GM19025 (cell line): ENCODE measurements around the gene ETS2.

ENCODE experiments used
- ATAC-seq: cut with Tn5 transposase; IDR thresholded peaks from one replicate; pipeline ENCODE4 v1.9.1; 2021; ENCODE audit warnings: mild to moderate bottlenecking, low read depth, moderate library complexity; ENCODE audit not compliant: unreplicated experiment

ETS2 gene

GRCh38 chr21:38777015-38777414 is 28.7 kb upstream of the ETS2 start:
- no peak for ATAC-seq

DNA sequence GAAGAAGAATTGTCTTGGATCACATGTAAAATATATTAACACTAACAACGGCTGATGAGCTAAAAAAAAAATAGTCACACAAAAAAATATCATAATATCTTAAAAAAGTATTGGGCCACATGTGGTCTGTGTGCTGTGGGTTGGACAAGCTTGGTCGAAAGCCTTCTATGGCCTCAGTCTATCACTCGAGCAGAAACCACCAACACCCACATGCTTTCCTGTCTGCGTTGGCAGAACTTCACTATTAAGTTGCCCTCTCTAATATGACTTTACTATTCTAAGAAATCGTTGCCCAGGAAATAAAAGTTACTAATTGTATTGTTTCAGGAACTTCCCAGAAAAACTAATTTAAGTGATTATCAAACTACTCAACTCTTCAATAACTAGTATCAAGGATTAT is 28.2 kb upstream of the ETS2 start:
- ATAC-seq, result no peak

- ATAC-seq, result peak; percentile 90
Measured at GRCh38 chr21:38780879-38781278, 24.9 kb upstream of the ETS2 start.

DNA sequence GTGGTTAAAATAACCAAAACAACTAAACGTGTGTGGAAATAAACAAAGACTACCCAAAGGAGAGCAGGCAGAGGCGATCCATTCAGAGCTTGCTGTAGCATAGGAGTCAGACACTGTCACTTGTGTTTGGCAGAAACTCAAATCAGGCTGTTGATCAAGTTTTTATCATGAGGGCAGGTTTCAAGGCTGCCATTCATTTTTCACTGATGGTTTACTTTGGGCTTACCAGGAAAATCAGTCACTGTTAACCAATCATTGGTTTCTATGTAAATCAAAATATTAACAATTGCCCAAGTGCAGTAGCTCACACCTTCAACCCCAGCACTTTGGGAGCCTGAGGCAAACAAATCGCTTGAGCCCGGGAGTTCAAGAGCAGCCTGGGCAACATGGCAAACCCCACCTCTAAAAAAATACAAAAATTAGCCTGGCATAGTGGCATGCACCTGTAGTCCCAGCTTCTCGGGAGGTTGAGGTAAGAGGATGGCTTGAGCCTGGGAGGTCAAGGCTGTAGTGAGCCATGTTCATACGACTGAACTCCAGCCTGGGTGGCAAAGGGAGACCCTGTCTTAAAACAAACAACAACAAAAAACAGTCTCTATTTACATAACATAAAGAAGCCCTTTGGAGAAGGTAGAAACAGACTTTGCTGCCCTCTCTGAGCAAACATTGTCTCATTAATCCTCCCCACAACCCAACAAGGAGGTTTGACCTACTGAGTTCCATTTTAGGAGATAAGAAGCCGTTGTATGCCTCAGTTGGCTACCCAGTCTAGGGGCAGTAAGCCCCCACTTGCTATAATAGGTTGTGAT is 21.1 kb upstream of the ETS2 start:
- no peak for ATAC-seq

GRCh38 chr21:38785483-38785882 is 20.2 kb upstream of the ETS2 start:
- ATAC-seq, result no peak

DNA sequence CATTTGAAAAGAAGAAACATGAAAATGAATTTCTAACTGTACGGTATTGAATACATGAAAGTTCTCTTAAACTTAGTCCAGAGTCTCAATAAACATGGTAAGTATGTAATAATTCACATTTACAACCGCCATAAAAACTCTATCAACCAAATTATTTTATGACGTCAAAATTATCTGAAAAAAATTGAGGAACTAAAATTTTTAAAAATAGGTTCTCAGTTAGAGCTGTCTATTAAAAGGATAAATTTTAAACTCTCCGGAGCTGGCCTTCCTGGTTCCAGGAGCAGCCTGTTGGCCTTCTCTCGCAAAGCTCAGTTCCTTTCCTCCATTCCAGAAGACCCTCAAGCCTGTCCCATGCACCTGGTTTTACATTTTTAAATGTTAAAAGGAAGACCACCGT is 18.7 kb upstream of the ETS2 start:
- ATAC-seq, result no peak

DNA sequence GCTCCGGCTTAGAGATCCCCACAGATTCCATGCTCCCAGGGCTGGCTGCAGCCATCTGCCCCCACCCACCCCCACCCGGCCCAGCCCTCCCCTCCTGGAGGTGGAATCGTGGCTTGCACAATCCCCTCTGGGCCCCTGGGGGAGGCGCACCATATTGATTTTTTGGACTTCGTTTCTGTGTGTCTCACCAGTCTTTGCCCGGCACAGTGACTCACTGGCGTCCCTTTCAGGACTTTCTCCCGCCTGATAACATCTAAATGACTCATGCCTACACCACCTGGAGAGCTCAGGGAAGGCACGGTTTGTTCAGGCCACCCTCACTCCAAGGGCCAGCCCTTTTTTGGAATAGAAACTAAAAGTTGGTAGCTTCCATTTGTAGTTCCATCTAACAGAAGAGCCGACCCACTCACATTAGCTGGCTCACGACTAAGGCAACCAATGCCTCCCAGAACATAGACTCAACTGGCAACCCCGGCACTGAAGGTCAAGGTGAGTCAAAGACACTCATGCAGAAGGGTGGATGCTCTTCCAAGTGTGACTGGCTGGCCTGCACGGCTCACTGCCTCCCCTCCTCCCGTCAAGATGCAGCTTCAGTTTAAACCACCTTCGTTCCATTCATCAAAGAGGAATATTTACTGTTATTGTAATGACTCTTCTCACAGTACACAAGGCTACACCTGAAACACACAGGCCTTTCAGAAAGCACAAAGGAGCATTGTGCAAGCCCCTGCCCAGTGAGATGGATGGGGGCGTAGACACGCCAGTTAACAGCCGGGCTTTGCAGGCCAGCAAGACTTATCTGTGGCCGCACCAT is 18.1 kb upstream of the ETS2 start:
- ATAC-seq, result no peak

GRCh38 chr21:38788275-38788905 is 17.3 kb upstream of the ETS2 start:
- ATAC-seq, result no peak

GRCh38 chr21:38789275-38789674 is 16.5 kb upstream of the ETS2 start:
- ATAC-seq, result no peak

DNA sequence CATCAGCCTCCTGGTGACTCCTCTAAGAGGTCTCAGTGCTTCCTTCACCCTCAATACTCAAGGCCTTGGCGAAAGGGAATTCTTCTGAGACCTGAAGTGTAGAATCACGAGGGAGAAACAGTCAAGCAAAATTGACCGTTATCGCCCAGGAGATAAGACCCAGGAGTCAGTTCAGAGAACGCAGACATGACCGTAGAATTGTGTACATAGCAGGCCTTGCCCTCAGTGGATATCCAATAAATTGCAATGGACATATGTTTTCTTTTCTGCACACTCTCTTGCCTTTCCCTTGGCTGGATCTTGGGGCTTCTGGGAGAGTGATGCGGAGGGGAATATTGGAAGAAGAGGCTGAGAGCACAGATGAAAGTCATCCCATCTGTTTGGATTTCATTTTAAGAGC is 15.7 kb upstream of the ETS2 start:
- ATAC-seq, result no peak

DNA sequence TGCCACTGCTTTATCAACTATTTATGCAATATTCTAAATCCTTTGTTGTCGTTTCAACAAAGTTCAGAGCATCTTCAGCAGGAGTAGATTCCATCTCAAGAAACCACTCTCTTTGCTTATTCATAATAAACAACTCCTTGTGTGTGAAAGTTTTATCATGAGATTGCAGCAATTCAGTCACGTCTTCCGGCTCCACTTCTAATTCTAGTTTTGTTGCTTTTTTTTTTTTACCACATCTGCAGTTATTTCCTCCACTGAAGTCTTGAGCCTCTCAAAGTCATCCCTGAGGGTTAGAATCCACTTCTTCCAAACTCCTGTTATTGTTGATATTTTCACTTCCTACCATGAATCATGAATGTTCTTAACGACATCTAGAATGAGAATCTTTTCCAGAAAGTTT is 14.8 kb upstream of the ETS2 start:
- ATAC-seq, result no peak

DNA sequence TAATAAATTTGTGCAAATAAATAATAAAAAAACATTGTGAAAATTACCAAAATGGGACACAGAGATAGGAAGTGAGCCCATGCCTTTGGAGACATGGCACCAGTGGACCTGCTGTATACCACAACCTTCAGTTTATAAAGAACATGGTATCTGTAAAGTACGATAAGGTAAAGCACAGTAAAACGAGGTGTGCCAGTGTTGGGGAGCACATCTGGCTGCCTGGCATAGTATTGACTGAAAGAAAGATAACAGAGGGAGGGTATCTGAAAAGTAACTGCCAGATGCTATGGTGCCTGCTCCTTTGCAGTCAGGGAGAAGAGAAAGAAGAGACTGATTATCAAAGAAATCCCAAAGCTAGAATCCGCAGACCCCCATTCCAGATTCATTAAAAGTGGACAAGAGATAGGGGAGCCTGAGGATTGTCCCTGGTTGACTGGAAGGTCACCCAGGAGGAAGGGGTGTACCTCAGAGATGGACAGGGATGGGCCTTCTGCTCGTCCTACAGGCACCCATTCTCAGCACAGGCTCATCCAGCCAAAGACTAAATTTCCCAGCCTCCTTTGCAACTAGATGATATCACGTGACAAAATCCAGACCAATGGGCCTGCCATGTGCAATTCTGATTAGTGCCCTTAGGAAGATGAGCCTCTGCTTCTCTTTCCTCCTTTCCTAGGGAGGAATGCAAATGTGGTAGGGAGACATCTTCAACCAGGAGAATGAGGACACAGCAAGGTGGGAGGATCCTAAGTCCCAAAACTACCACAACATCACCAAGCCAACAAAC is 12.9 kb upstream of the ETS2 start:
- no peak for ATAC-seq

DNA sequence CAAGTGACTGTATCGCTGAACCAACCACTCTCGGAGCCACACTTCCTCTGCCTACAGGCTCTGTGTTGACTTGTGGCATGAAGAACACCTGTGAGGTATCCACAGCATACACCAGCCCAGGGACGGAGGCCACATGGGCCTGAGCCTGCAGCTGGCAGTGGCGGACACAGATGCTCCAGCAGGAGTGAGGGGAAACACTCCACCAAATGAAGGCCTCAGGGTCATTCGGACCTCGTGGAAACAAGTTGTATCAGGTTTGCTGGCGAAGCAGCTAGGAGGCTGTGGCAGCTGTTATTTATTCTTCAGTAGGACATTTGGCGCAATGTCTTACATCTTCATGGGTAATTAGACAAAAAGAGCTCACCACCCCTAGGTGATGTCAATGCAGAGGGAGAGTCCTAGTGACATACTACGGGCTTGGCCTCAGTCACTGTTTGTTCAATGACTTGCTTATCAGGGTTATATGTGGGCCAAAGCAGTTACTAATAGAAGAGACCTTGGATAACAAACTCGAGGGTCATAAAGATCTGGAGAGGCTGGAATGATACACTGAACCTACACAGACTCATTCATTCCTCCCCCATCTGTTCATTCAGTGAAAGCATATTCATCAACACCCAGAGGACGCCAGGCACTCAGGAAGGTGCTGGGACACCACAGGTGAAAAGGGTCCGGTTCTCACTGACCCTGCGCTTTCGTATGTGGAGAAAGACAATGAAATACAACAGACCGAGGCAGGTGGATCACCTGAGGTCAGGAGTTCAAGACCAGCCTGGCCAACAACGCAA is 11.6 kb upstream of the ETS2 start:
- no peak for ATAC-seq

DNA sequence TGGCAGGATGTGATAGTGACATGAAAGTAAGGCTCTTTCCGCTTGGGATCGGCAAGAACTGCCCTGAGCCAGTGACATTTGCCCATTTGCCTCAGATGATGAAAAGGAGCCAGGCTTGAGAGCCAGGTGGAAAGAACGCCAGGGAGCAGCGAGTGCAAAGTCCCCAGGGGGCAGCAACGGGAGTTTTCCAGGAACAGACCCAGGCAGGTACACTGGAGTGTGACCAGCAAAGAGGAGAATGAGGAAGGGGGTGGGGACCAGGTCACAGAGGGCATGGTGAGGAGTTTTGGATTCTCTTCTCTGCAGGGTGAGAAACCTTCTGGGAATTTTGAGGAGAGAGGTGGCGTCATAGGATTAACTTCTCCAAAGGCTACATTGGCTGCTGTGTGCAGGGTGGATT is 10.8 kb upstream of the ETS2 start:
- ATAC-seq, result no peak

DNA sequence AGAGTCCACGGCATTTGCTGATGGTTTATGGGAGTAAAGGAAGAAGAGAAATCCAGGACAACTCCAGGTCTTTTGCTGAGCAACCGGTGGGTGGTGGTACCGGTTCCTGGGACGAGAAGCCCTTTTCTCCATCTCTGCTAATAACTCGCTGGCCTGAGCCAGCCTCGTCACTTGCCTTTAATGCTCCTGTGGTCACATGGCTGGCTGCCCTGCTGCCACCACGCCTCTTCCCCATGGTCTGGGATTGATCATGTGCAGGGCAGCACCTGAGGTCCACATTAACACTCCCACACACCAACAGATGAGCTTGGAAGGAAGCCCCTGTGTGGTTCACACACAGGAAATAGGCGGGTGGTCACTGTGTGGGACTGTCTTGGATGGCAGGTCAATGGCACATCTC is 10.3 kb upstream of the ETS2 start:
- no peak for ATAC-seq

- ATAC-seq, result no peak
Measured at GRCh38 chr21:38796424-38796823, 9.3 kb upstream of the ETS2 start.

DNA sequence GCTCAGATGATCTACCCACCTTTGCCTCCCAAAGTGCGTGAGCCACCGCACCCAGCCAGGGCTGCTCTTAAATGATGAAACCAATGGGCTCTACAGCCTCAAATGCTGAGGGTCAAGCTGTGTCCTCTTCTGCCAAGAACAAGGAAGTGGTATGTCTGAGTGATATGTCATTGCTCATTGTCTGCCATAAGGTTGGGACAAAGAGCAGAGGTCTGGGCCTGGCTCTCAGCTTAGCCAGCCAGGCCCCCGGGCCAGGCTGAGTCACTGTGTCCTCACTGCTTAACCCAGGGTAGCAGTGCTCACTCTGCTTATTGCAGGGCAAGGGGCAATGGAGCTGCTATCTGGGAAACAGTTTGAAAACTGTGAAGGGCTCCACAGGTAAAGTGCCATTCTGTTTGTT is 8.3 kb upstream of the ETS2 start:
- no peak for ATAC-seq

- no peak for ATAC-seq
Measured at GRCh38 chr21:38798081-38798480, 7.6 kb upstream of the ETS2 start.

GRCh38 chr21:38798481-38798882 is 7.2 kb upstream of the ETS2 start:
- no peak for ATAC-seq
